Measurements from ENCODE around the gene IL18R1.

- no peak for TF ChIP-seq REST (IDR thresholded peaks at IDR 0.05)
- TF ChIP-seq YY1 (IDR thresholded peaks at IDR 0.05) = no peak
- no peak for TF ChIP-seq MAX (IDR thresholded peaks at IDR 0.05)
- TF ChIP-seq TAF1 (conservative IDR thresholded peaks at IDR 0.05) = no peak
- no peak for TF ChIP-seq JUND (IDR thresholded peaks at IDR 0.05)
- no peak for TF ChIP-seq CTCF (IDR thresholded peaks at IDR 0.05; ENCODE audit: low read depth, low read length, missing input control)
Observed at GRCh38 chr2:102432386-102432785, 76.8 kb downstream of the IL18R1 start.
